PC-9 (cell line): ENCODE results near the gene TWSG1. TPM values are rescaled to one million over a fixed set of nuclear protein-coding genes. Genes with fewer than 3 reads are reported as not detected.

Source experiments
- BruUV-seq: library from RNA; stranded (reverse); fragments of 400-500 nt; replicated peaks from 2 replicates; lab custom pipeline; 2021; lab: Mats Ljungman, UMichigan
- CTCF ChIA-PET: fragments of 300-600 bp; sonication (Branson Sonifier 250); formaldehyde crosslinking; loops from one replicate; lab custom pipeline; 2022; ENCODE audit warnings: antibody characterized with exemption; lab: Charles Lee
- POLR2A ChIA-PET: fragments of 300-600 bp; sonication (Branson Sonifier 250); formaldehyde crosslinking; loops from one replicate; lab custom pipeline; 2022; ENCODE audit warnings: antibody characterized with exemption; ENCODE audit not compliant: unreplicated experiment; lab: Charles Lee
- DNase-seq, 2 experiments: peaks; one replicate each; pipeline versions ENCODE4 v3.0.0 to v3.0.0-alpha.2; 2015 to 2022; ENCODE audit warnings: mixed read lengths in 1 of 2
- H2AFZ ChIP-seq: fragments of 200-600 bp; sonication (generic); 2 replicates; pipeline ENCODE4 v1.8.1; 2017; ENCODE audit warnings: antibody characterized with exemption
- H3F3A ChIP-seq: fragments of 200-600 bp; sonication (generic); 2 replicates; pipeline ENCODE4 v1.8.1; 2017; ENCODE audit warnings: antibody characterized with exemption, mild to moderate bottlenecking, low read depth; ENCODE audit not compliant: insufficient read depth
- H3K27ac ChIP-seq: fragments of 200-600 bp; sonication (generic); 2 replicates; pipeline ENCODE4 v1.6.1; 2016; ENCODE audit warnings: mixed run types
- H3K27me3 ChIP-seq: fragments of 200-600 bp; sonication (generic); 2 replicates; pipeline ENCODE4 v1.6.1; 2016; ENCODE audit warnings: low read depth, mixed run types; ENCODE audit not compliant: insufficient read depth
- H3K36me3 ChIP-seq: fragments of 200-600 bp; sonication (generic); 2 replicates; pipeline ENCODE4 v1.6.1; 2016; ENCODE audit warnings: low read depth, mixed run types
- H3K4me1 ChIP-seq: fragments of 200-600 bp; sonication (generic); replicated peaks from 2 replicates; pipeline ENCODE4 v1.6.1; 2016; ENCODE audit warnings: mixed run types; ENCODE audit not compliant: insufficient read depth
- H3K4me2 ChIP-seq: fragments of 200-600 bp; sonication (generic); 2 replicates; pipeline ENCODE4 v1.6.1; 2017; ENCODE audit warnings: mixed run types
- H3K4me3 ChIP-seq: fragments of 200-600 bp; sonication (generic); 2 replicates; pipeline ENCODE4 v1.6.1; 2016; ENCODE audit warnings: mixed run types
- H3K79me2 ChIP-seq: fragments of 200-600 bp; sonication (generic); 2 replicates; pipeline ENCODE4 v1.6.1; 2017; ENCODE audit warnings: low read depth, mixed run types
- H3K9me2 ChIP-seq: fragments of 200-600 bp; sonication (generic); 2 replicates; pipeline ENCODE4 v1.8.1; 2017; ENCODE audit warnings: mild to moderate bottlenecking; ENCODE audit not compliant: insufficient read depth
- H3K9me3 ChIP-seq: fragments of 200-600 bp; sonication (generic); 2 replicates; pipeline ENCODE4 v1.8.1; 2016; ENCODE audit warnings: low read depth; ENCODE audit not compliant: insufficient read depth
- H4K20me1 ChIP-seq: fragments of 200-600 bp; sonication (generic); 2 replicates; pipeline ENCODE4 v1.8.1; 2017; ENCODE audit not compliant: insufficient read depth
- EZH2 ChIP-seq: fragments of 200-600 bp; sonication (generic); IDR thresholded peaks from 2 replicates; pipeline ENCODE4 v1.8.0; 2017; ENCODE audit warnings: antibody characterized with exemption, low read depth
- intact Hi-C: fragments of 100-400 bp; cut with micrococcal nuclease; formaldehyde crosslinking; loops from one replicate; pipeline ENCODE4 v1.10.0; 2022; ENCODE audit not compliant: unreplicated experiment
- total RNA-seq: library from RNA; stranded (reverse); gene quantifications from 2 replicates; pipeline ENCODE4 v1.2.3, GENCODE V29; 2021
- TF ChIP-seq, protein P1 (sequence below): fragments of 200-600 bp; sonication (generic); conservative IDR thresholded peaks from 2 replicates; pipeline ENCODE4 v1.6.1; 2017; ENCODE audit warnings: mixed run types, antibody characterized with exemption, mild to moderate bottlenecking, moderate library complexity

The TWSG1 gene
- total RNA-seq, 1 experiment from 2014 or later, result 52.1 TPM

- intact Hi-C loops, result loop anchor here (1.0 to 10.0 kb wide), 3 partner anchors 79 to 339 kb away; partner anchors contain the start of gene NDUFV2
- BruUV-seq, result no TSS peak
- Histone ChIP-seq H3K79me2 (peaks cover 13% of the 10 kb centered on the region), H3K27ac (no peak overlapping the region), H3K36me3 (peaks cover 5% of the 10 kb centered on the region; the same call in 1 of the 2 replicates), H3K4me3 (peak overlapping the region; percentile 96), H4K20me1 (no peaks in the 10 kb centered on the region; the same call in 1 of the 2 replicates), H3K27me3 (no peaks in the 10 kb centered on the region), H3K9me3 (no peaks in the 10 kb centered on the region), H3K4me1 (peaks cover 15% of the 10 kb centered on the region), H2AFZ (peak overlapping the region; percentile 93), H3K4me2 (peak overlapping the region; percentile 81), H3K9me2 (no peaks in the 10 kb centered on the region), H3F3A (peaks cover 8% of the 10 kb centered on the region; the same call in 1 of the 2 replicates)
- TF ChIP-seq, protein P1, sequence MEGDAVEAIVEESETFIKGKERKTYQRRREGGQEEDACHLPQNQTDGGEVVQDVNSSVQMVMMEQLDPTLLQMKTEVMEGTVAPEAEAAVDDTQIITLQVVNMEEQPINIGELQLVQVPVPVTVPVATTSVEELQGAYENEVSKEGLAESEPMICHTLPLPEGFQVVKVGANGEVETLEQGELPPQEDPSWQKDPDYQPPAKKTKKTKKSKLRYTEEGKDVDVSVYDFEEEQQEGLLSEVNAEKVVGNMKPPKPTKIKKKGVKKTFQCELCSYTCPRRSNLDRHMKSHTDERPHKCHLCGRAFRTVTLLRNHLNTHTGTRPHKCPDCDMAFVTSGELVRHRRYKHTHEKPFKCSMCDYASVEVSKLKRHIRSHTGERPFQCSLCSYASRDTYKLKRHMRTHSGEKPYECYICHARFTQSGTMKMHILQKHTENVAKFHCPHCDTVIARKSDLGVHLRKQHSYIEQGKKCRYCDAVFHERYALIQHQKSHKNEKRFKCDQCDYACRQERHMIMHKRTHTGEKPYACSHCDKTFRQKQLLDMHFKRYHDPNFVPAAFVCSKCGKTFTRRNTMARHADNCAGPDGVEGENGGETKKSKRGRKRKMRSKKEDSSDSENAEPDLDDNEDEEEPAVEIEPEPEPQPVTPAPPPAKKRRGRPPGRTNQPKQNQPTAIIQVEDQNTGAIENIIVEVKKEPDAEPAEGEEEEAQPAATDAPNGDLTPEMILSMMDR, result no peak
- no peak for TF ChIP-seq EZH2
- no peak for DNase-seq
- ChIA-PET CTCF (no interaction called here), POLR2A (no interaction called here)
These were observed 1.1 kb downstream of the TWSG1 start for GRCh38 chr18:9335697-9336045.

GRCh38 chr18:9336827-9337226 is 2.3 kb downstream of the TWSG1 start:
- Histone ChIP-seq H3K4me1 (peaks cover 15% of the 10 kb centered on the region), H4K20me1 (no peaks in the 10 kb centered on the region; the same call in 1 of the 2 replicates), H3K4me3 (no peak overlapping the region), H3K4me2 (no peak overlapping the region; the same call in 1 of the 2 replicates), H3K27ac (no peak overlapping the region), H3F3A (peaks cover 8% of the 10 kb centered on the region; the same call in 1 of the 2 replicates), H2AFZ (no peak overlapping the region), H3K9me3 (no peaks in the 10 kb centered on the region), H3K27me3 (no peaks in the 10 kb centered on the region), H3K79me2 (peaks cover 13% of the 10 kb centered on the region), H3K9me2 (no peaks in the 10 kb centered on the region), H3K36me3 (peaks cover 5% of the 10 kb centered on the region; the same call in 1 of the 2 replicates)
- BruUV-seq, result no TSS peak
- TF ChIP-seq EZH2, result no peak
- TF ChIP-seq, protein P1, result no peak
- DNase-seq, result no peak
- POLR2A ChIA-PET, result no interaction called here
- CTCF ChIA-PET, result interaction anchor here (0.7 kb wide), 2 partner anchors 41 to 188 kb away, joined by 3 to 5 read pairs; no protein-coding TSS in a partner anchor
- intact Hi-C loops, result loop anchor here (10.0 kb wide), 2 partner anchors 78 to 338 kb away; no protein-coding TSS in a partner anchor

DNA sequence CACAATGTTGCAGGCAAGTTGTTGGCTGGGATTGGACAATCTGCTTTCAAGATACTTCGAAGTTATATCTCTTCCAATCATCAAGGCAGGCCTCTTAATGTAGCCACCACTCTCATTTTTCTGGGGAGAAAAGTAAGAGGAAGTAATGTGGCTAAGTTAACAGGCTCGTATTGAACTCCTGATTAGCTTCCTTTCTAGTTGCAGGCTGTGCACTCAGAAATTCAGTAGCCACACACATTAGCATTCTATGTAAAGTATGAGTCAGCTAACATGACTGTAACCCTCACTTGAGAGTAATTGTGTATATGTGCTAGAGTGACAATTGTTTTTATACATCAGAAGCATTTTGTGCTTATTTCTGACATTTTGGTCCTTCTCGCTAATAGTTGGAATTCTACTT is 3.3 kb downstream of the TWSG1 start:
- DNase-seq, result no peak
- peaks cover 13% of the 10 kb centered on the region for H3K79me2 ChIP-seq
- intact Hi-C loops, result loop anchor here (10.0 kb wide), 2 partner anchors 77 to 337 kb away; no protein-coding TSS in a partner anchor
- no peaks in the 10 kb centered on the region; the same call in 1 of the 2 replicates for H4K20me1 ChIP-seq
- no peaks in the 10 kb centered on the region for H3K27me3 ChIP-seq
- no peaks in the 10 kb centered on the region for H3K9me2 ChIP-seq
- no TSS peak for BruUV-seq
- H3K9me3 ChIP-seq, result no peaks in the 10 kb centered on the region
- peaks cover 5% of the 10 kb centered on the region; the same call in 1 of the 2 replicates for H3K36me3 ChIP-seq
- H2AFZ ChIP-seq, result no peak overlapping the region
- ChIA-PET POLR2A (no interaction called here), CTCF (no interaction called here)
- no peak overlapping the region for H3K4me3 ChIP-seq
- H3K4me1 ChIP-seq, result peaks cover 15% of the 10 kb centered on the region
- H3F3A ChIP-seq, result peaks cover 5% of the 10 kb centered on the region; the same call in 1 of the 2 replicates
- TF ChIP-seq, protein P1, result no peak
- TF ChIP-seq EZH2, result no peak
- no peak overlapping the region for H3K27ac ChIP-seq
- no peak overlapping the region for H3K4me2 ChIP-seq
